ENCODE data around the gene ROPN1L. TPM values are rescaled to one million over a fixed set of nuclear protein-coding genes. Genes with fewer than 3 reads are reported as not detected.

Gene ROPN1L
- total and polyA plus RNA-seq, 2 donors (not counting 1 experiment from before 2014, with no cell fraction given): 0.91 TPM; not detected in 1

DNA sequence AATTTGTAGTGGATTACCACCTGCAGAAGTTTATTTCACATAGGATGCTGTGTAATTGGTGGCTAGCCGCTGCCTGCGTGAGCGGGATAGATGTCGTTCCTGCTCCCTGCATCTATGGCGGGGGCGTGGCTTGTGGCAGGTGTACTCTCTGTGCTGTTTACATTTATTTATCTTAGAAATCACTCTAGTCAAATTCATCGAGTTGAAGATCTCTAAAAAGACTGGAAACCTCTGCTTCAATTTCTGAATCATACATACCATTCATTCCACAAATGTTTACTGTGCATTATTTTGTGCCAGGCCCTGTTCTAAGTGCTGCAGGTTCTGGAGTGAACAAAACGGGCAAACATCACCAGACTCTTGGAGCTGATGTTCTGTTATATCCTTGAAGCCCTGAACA is 11.9 kb downstream of the ROPN1L start:
- TF ChIP-seq, protein P1, sequence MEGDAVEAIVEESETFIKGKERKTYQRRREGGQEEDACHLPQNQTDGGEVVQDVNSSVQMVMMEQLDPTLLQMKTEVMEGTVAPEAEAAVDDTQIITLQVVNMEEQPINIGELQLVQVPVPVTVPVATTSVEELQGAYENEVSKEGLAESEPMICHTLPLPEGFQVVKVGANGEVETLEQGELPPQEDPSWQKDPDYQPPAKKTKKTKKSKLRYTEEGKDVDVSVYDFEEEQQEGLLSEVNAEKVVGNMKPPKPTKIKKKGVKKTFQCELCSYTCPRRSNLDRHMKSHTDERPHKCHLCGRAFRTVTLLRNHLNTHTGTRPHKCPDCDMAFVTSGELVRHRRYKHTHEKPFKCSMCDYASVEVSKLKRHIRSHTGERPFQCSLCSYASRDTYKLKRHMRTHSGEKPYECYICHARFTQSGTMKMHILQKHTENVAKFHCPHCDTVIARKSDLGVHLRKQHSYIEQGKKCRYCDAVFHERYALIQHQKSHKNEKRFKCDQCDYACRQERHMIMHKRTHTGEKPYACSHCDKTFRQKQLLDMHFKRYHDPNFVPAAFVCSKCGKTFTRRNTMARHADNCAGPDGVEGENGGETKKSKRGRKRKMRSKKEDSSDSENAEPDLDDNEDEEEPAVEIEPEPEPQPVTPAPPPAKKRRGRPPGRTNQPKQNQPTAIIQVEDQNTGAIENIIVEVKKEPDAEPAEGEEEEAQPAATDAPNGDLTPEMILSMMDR (IDR thresholded peaks at IDR 0.05): no peak
- TF ChIP-seq EZH2 (IDR thresholded peaks at IDR 0.05; ENCODE audit: borderline replicate concordance, insufficient read depth, low read depth, low read length, poor library complexity, severe bottlenecking): no peak
- H3K4me3 Mint-ChIP-seq: no peak overlapping the region
- WGBS (ENCODE audit: insufficient coverage): 95% methylated on average over 4 of the region's 8 CpGs
- no peaks in the 10 kb centered on the region for H3K4me1 Mint-ChIP-seq
- no peak overlapping the region for H3K4me3 ChIP-seq (ENCODE audit: control extremely low read depth in 1 of 5, extremely low read depth in 1 of 5, insufficient read depth in 1 of 5, low read depth in 2 of 5, low read length in 4 of 5)
- no peak overlapping the region for H3K4me2 ChIP-seq (replicated peaks; ENCODE audit: low read depth, low read length, poor library complexity, severe bottlenecking)
- H2AFZ ChIP-seq (ENCODE audit: insufficient read depth, low read depth, low read length, poor library complexity, severe bottlenecking): no peak overlapping the region
- H3K79me2 ChIP-seq (ENCODE audit: control insufficient read depth, insufficient read depth, low read length): no peaks in the 10 kb centered on the region
- H3K4me1 ChIP-seq (ENCODE audit: control insufficient read depth in 2 of 2, insufficient read depth in 2 of 2, low read length in 2 of 2): no peaks in the 10 kb centered on the region
- H3K27ac ChIP-seq (ENCODE audit: low read length in 2 of 2): no peak overlapping the region
- no peaks in the 10 kb centered on the region for H3K36me3 ChIP-seq (replicated peaks in 1 of 2; ENCODE audit: control extremely low read depth in 1 of 2, control insufficient read depth in 1 of 2, extremely low read depth in 1 of 2, insufficient read depth in 2 of 2, low read length in 1 of 2)
- no peak for DNase-seq
- no peak overlapping the region for H3K9ac ChIP-seq (ENCODE audit: low read length)
- intact Hi-C loops (cut with micrococcal nuclease): loop anchor here (2.0 kb wide), 2 partner anchors 125 to 409 kb away; no protein-coding TSS in a partner anchor
- POLR2A ChIA-PET: no interaction called here
- H4K20me1 ChIP-seq (ENCODE audit: control insufficient read depth, insufficient read depth, low read length, poor library complexity, severe bottlenecking): no peaks in the 10 kb centered on the region
- no peak for ATAC-seq (ENCODE audit: low read depth)
- no peak overlapping the region for H3K27ac Mint-ChIP-seq
- H3K27me3 ChIP-seq (replicated peaks in 1 of 4; ENCODE audit: control extremely low read depth in 1 of 4, control insufficient read depth in 3 of 4, insufficient read depth in 4 of 4, low read length in 3 of 4): no peaks in the 10 kb centered on the region
- no peaks in the 10 kb centered on the region for H3K9me3 ChIP-seq (ENCODE audit: control extremely low read depth in 1 of 3, control insufficient read depth in 2 of 3, insufficient read depth in 1 of 3, low read length in 2 of 3)
- H3K27me3 Mint-ChIP-seq: no peaks in the 10 kb centered on the region
- no peaks in the 10 kb centered on the region for H3K9me3 Mint-ChIP-seq (ENCODE audit: insufficient read depth)
- CTCF ChIA-PET: interaction anchor here (0.7 to 11.2 kb wide), 23 partner anchors 11 to 1570 kb away, joined by 3 to 326 read pairs (median 6); partner anchors contain the start of gene ROPN1L

DNA sequence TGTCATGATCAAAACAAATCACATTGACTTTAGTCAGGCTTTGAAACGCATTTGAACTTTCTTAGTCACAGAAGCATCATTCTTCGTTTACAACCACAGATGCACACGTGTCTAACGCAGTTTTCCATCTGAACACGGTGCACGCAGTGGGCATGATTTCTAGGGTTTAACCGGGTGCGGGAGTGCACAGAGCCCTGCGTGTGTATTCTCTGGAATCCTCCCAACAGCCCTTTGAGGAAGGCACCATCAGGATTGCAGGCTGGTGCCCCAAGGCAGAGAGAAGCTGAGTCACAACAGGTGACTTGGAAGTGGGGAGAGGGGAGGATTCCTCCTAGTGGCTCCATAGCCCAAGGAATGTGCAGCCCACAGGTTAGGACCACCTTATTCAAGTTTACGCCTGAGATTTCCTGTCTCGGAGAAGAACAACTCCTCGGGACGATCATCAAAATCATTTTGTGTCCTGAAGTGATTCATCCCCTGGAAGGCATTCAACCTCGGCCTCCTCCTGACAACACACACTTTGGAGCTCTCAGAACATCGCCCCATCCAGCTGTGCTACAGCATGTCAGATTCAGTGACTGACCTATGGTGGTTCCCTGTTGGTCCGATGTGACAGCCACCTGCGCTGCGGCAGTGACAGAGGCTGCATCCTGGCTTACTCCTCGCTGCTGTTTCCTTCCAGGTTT is 13.1 kb downstream of the ROPN1L start:
- Mint-ChIP-seq H3K9me3 (ENCODE audit: insufficient read depth) (no peaks in the 10 kb centered on the region), H3K4me3 (no peak overlapping the region), H3K27ac (no peak overlapping the region), H3K27me3 (no peaks in the 10 kb centered on the region), H3K4me1 (no peaks in the 10 kb centered on the region)
- H3K4me1 ChIP-seq (ENCODE audit: control insufficient read depth in 2 of 2, insufficient read depth in 2 of 2, low read length in 2 of 2): no peaks in the 10 kb centered on the region
- ATAC-seq (ENCODE audit: low read depth) (no peak), DNase-seq (no peak)
- TF ChIP-seq, protein P1 (IDR thresholded peaks at IDR 0.05): no peak
- TF ChIP-seq EZH2 (IDR thresholded peaks at IDR 0.05; ENCODE audit: borderline replicate concordance, insufficient read depth, low read depth, low read length, poor library complexity, severe bottlenecking): no peak
- no peaks in the 10 kb centered on the region for H3K79me2 ChIP-seq (ENCODE audit: control insufficient read depth, insufficient read depth, low read length)
- H3K9ac ChIP-seq (ENCODE audit: low read length): no peak overlapping the region
- 98% methylated on average over 19 of the region's 19 CpGs for WGBS (ENCODE audit: insufficient coverage)
- no peaks in the 10 kb centered on the region for H3K36me3 ChIP-seq (replicated peaks in 1 of 2; ENCODE audit: control extremely low read depth in 1 of 2, control insufficient read depth in 1 of 2, extremely low read depth in 1 of 2, insufficient read depth in 2 of 2, low read length in 1 of 2)
- no peak overlapping the region for H3K27ac ChIP-seq (ENCODE audit: low read length in 2 of 2)
- H2AFZ ChIP-seq (ENCODE audit: insufficient read depth, low read depth, low read length, poor library complexity, severe bottlenecking): no peak overlapping the region
- H3K4me3 ChIP-seq (ENCODE audit: control extremely low read depth in 1 of 5, extremely low read depth in 1 of 5, insufficient read depth in 1 of 5, low read depth in 2 of 5, low read length in 4 of 5): no peak overlapping the region
- intact Hi-C loops (cut with micrococcal nuclease): no loop called here
- H3K9me3 ChIP-seq (ENCODE audit: control extremely low read depth in 1 of 3, control insufficient read depth in 2 of 3, insufficient read depth in 1 of 3, low read length in 2 of 3): no peaks in the 10 kb centered on the region
- no peak overlapping the region for H3K4me2 ChIP-seq (replicated peaks; ENCODE audit: low read depth, low read length, poor library complexity, severe bottlenecking)
- CTCF ChIA-PET: interaction anchor here (0.9 to 11.2 kb wide), 17 partner anchors 11 to 280 kb away, joined by 3 to 326 read pairs (median 6); partner anchors contain the start of gene ROPN1L
- no peaks in the 10 kb centered on the region for H3K27me3 ChIP-seq (replicated peaks in 1 of 4; ENCODE audit: control extremely low read depth in 1 of 4, control insufficient read depth in 3 of 4, insufficient read depth in 4 of 4, low read length in 3 of 4)
- POLR2A ChIA-PET: no interaction called here
- no peaks in the 10 kb centered on the region for H4K20me1 ChIP-seq (ENCODE audit: control insufficient read depth, insufficient read depth, low read length, poor library complexity, severe bottlenecking)
